ENCODE data around the gene CCDC24. TPM values are rescaled to one million over a fixed set of nuclear protein-coding genes. Genes with fewer than 3 reads are reported as not detected.
A peak's percentile ranks its signal among the peaks of the same experiment; 100 is the strongest.

The CCDC24 gene
- total and polyA plus RNA-seq, 9 of the 15 experiments (the other 6 are each of a cell fraction or from before 2014, with no cell fraction given), result 0.31 to 4.5 (median 1.5) TPM

DNA sequence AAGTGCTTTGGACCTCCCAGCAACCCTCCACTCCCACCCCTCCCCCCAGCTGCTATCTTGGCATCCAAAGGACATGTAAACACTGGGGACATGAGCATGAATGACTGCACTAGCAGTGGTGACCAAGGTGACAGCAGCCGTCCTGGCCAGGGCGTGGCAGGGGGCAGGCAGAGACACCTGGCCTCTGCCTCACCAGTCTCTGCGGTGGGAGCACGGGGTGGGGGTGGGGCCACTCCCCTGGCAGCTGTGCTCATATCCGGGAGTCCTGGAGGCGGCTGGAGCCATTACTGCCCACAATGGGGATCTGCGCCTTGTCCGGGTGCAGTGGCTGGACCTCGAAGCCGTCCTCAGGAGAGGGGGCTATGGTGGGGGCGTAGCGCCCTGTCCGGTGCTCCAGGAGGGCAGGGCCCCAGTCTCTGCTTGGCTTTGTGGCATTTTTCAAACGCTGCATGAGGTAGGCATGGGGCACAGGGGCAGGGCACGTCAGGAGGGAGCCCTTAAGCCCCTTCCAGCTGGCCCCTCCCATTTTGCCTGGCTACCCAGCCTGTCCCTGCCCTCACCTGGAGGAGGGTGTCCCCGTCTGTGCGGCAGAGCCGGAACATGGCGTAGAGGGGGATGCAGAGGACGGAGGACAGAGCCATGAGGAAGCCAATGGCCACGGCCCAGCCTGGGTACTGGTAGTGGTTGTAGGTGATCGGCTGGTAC, 6.0 kb downstream of the CCDC24 start:
- Histone ChIP-seq H2AFZ (ENCODE audit: low read depth, low read length) (no peak overlapping the region), H3K27ac (ENCODE audit: extremely low read depth, low read depth, low read length) (no peak overlapping the region), H3K4me3 (no peak overlapping the region), H4K20me1 (replicated peaks; ENCODE audit: control insufficient read depth, insufficient read depth, low read length) (no peaks in the 10 kb centered on the region), H3K9ac (ENCODE audit: insufficient read depth in 1 of 2, low read depth in 2 of 2, low read length in 2 of 2) (peak overlapping the region in 1 of 2 experiments; percentile 49; a peak in 2 of 4 replicates), H3K36me3 (ENCODE audit: control insufficient read depth, insufficient read depth, low read length) (no peaks in the 10 kb centered on the region), H3K9me1 (ENCODE audit: control insufficient read depth, insufficient read depth, low read length) (peaks cover 5% of the 10 kb centered on the region), H3K9me3 (replicated peaks; ENCODE audit: control insufficient read depth, insufficient read depth, low read depth, low read length) (no peaks in the 10 kb centered on the region), H3K4me2 (ENCODE audit: insufficient read depth, low read length) (no peak overlapping the region), H3K79me2 (ENCODE audit: control insufficient read depth, insufficient read depth, low read length) (no peaks in the 10 kb centered on the region), H3K4me1 (replicated peaks in 1 of 2; ENCODE audit: control insufficient read depth in 2 of 2, insufficient read depth in 2 of 2, low read length in 2 of 2) (peaks cover 5 to 64% of the 10 kb centered on the region in 2 experiments; a peak in 4 of 5 replicates), H3K27me3 (ENCODE audit: control insufficient read depth in 2 of 2, insufficient read depth in 2 of 2, low read length in 2 of 2) (no peaks in the 10 kb centered on the region)
- FAIRE-seq (no peak), DNase-seq (ENCODE audit: extremely low read depth in 1 of 4, low spot score in 3 of 4) (no peak), ATAC-seq (no peak)
- CTCF ChIA-PET (ENCODE audit: low intra/inter-chr PET ratio), result no interaction called here
- in situ Hi-C loops (cut with MboI), result no loop called here
- 73% methylated on average over 18 of the region's 22 CpGs for WGBS (ENCODE audit: insufficient coverage, low coverage, missing lambda C conversion rate)
- no TSS peak for BruUV-seq (replicated peaks)
- no peak for TF ChIP-seq SMARCC2 (IDR thresholded peaks at IDR 0.05; ENCODE audit: low read depth)
- no peak for TF ChIP-seq CBX3 (IDR thresholded peaks at IDR 0.05; ENCODE audit: borderline replicate concordance in 1 of 2, low read length in 2 of 2)
- TF ChIP-seq, protein P1, sequence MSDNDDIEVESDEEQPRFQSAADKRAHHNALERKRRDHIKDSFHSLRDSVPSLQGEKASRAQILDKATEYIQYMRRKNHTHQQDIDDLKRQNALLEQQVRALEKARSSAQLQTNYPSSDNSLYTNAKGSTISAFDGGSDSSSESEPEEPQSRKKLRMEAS (CRISPR knock-in tag; IDR thresholded peaks at IDR 0.05), result 0 out of 2 replicates have a peak, but pooled peaks have one; percentile 27
- POLR2A ChIA-PET, result interaction anchor here (0.6 to 1.5 kb wide), 3 partner anchors 13 to 112 kb away, joined by 3 to 7 read pairs (median 3); no protein-coding TSS in a partner anchor
- intact Hi-C loops (cut with micrococcal nuclease), result loop anchor here (10.0 kb wide), 1 partner anchor 297 kb away; no protein-coding TSS in a partner anchor

DNA sequence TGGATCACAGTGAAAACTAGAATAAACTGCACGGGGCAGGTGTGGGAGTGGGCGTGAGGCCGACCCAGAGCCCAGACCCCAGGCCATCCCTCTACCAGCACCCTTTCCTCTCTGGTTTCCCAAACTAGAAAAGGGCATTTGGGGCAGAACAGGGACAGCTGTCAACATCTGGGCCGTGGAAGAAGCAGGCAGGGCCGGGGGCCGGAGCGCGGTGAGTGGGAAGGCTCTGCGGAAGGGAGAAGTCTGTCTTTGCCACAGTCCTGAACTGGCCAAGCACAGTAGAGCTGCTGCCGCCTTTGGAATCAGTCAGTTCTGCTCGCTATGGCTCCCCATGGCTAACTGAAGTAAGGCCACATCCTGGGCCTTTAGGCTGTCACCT, 6.6 kb downstream of the CCDC24 start:
- ATAC-seq (no peak), DNase-seq (ENCODE audit: extremely low read depth in 1 of 4, low spot score in 3 of 4) (no peak), FAIRE-seq (no peak)
- H3K36me3 ChIP-seq (ENCODE audit: control insufficient read depth, insufficient read depth, low read length), result no peaks in the 10 kb centered on the region
- ChIA-PET CTCF (ENCODE audit: low intra/inter-chr PET ratio) (no interaction called here), POLR2A (interaction anchor here (0.5 to 1.5 kb wide), 5 partner anchors 12 to 289 kb away, joined by 3 to 7 read pairs (median 4); partner anchors contain the start of gene SLC6A9)
- H3K27ac ChIP-seq (ENCODE audit: extremely low read depth, low read depth, low read length), result no peak overlapping the region
- no peak overlapping the region for H3K4me3 ChIP-seq
- no peak overlapping the region for H2AFZ ChIP-seq (ENCODE audit: low read depth, low read length)
- WGBS (ENCODE audit: insufficient coverage, low coverage, missing lambda C conversion rate), result 69% methylated on average over 11 of the region's 11 CpGs
- in situ Hi-C loops (cut with MboI) (no loop called here), intact Hi-C loops (cut with micrococcal nuclease) (loop anchor here (10.0 kb wide), 1 partner anchor 297 kb away; no protein-coding TSS in a partner anchor)
- H3K79me2 ChIP-seq (ENCODE audit: control insufficient read depth, insufficient read depth, low read length), result no peaks in the 10 kb centered on the region
- H3K27me3 ChIP-seq (ENCODE audit: control insufficient read depth in 2 of 2, insufficient read depth in 2 of 2, low read length in 2 of 2), result no peaks in the 10 kb centered on the region
- no peak overlapping the region for H3K4me2 ChIP-seq (ENCODE audit: insufficient read depth, low read length)
- peaks cover 5 to 65% of the 10 kb centered on the region in 2 experiments; a peak in 4 of 5 replicates for H3K4me1 ChIP-seq (replicated peaks in 1 of 2; ENCODE audit: control insufficient read depth in 2 of 2, insufficient read depth in 2 of 2, low read length in 2 of 2)
- peaks cover 5% of the 10 kb centered on the region for H3K9me1 ChIP-seq (ENCODE audit: control insufficient read depth, insufficient read depth, low read length)
- TF ChIP-seq NCOA4 (IDR thresholded peaks at IDR 0.05; ENCODE audit: partially characterized antibody) (no peak), NR2C1 (IDR thresholded peaks at IDR 0.05) (no peak), NR2C1 (tag; IDR thresholded peaks at IDR 0.05) (no peak), ZEB2 (IDR thresholded peaks at IDR 0.05) (no peak), GABPB2 (CRISPR knock-in tag; conservative IDR thresholded peaks at IDR 0.05) (no peak), ZNF561 (CRISPR knock-in tag; conservative IDR thresholded peaks at IDR 0.05) (no peak), YBX1 (IDR thresholded peaks at IDR 0.05) (no peak), LEF1 (IDR thresholded peaks at IDR 0.05) (no peak), CBX8 (IDR thresholded peaks at IDR 0.05; ENCODE audit: borderline replicate concordance, extremely low read depth, low read depth, low read length, poor library complexity, severe bottlenecking) (no peak), HSF4 (CRISPR knock-in tag; IDR thresholded peaks at IDR 0.05; ENCODE audit: borderline replicate concordance) (no peak)
- TF ChIP-seq, protein P2, sequence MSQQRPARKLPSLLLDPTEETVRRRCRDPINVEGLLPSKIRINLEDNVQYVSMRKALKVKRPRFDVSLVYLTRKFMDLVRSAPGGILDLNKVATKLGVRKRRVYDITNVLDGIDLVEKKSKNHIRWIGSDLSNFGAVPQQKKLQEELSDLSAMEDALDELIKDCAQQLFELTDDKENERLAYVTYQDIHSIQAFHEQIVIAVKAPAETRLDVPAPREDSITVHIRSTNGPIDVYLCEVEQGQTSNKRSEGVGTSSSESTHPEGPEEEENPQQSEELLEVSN (IDR thresholded peaks at IDR 0.05; ENCODE audit: borderline replicate concordance in 1 of 2, extremely low read depth in 1 of 2, insufficient read depth in 1 of 2, insufficient read length in 1 of 2, low read depth in 1 of 2, low read length in 1 of 2, poor library complexity in 1 of 2, severe bottlenecking in 1 of 2), result no peak
- H3K9ac ChIP-seq (ENCODE audit: insufficient read depth in 1 of 2, low read depth in 2 of 2, low read length in 2 of 2), result peak overlapping the region in 1 of 2 experiments; percentile 63; a peak in 2 of 4 replicates
- no peaks in the 10 kb centered on the region for H4K20me1 ChIP-seq (replicated peaks; ENCODE audit: control insufficient read depth, insufficient read depth, low read length)
- no peaks in the 10 kb centered on the region for H3K9me3 ChIP-seq (replicated peaks; ENCODE audit: control insufficient read depth, insufficient read depth, low read depth, low read length)
- BruUV-seq (replicated peaks), result no TSS peak
